Thoracic aorta (tissue), 2 donors: ENCODE measurements around the gene LRP6. TPM values are rescaled to one million over a fixed set of nuclear protein-coding genes. Genes with fewer than 3 reads are reported as not detected.

ENCODE experiments used
- ATAC-seq: fragments of 150-250 bp; one replicate; pipeline ENCODE4 v1.8.0; 2017; ENCODE audit warnings: low read depth; ENCODE audit not compliant: insufficient number of reproducible peaks, low FRiP score
- DNase-seq: peaks from one replicate; pipeline ENCODE4 v3.0.0-alpha.2; 2020; ENCODE audit warnings: low spot score
- H3K27ac ChIP-seq, 2 donors: fragments of 200-600 bp; sonication (generic); 1 replicate in 1 of 2; 2 replicates in 1 of 2; pipeline ENCODE4 v1.5.1; 2016; ENCODE audit warnings: mild to moderate bottlenecking in 2 of 2, moderate library complexity in 2 of 2
- H3K27me3 ChIP-seq: fragments of 200-600 bp; sonication (generic); replicated peaks from 2 replicates; pipeline ENCODE4 v1.6.0; 2016; ENCODE audit warnings: mild to moderate bottlenecking; ENCODE audit not compliant: insufficient read depth
- H3K36me3 ChIP-seq: fragments of 200-600 bp; sonication (generic); one replicate; pipeline ENCODE4 v1.5.1; 2016
- H3K4me1 ChIP-seq, 2 donors: fragments of 200-600 bp; sonication (generic); 1 replicate in 1 of 2; 2 replicates in 1 of 2; pipeline versions ENCODE4 v1.5.1 to v1.6.0; 2016; ENCODE audit warnings: low read depth in 2 of 2, mild to moderate bottlenecking in 1 of 2; ENCODE audit not compliant: control insufficient read depth in 1 of 2
- H3K4me3 ChIP-seq: fragments of 200-600 bp; sonication (generic); 2 replicates; pipeline ENCODE4 v1.5.1; 2016; ENCODE audit warnings: mild to moderate bottlenecking
- H3K9me3 ChIP-seq: fragments of 200-600 bp; sonication (generic); 2 replicates; pipeline ENCODE4 v1.5.1; 2016
- CTCF ChIP-seq: fragments of 200-600 bp; sonication (generic); IDR thresholded peaks from one replicate; pipeline ENCODE4 v1.5.1; 2019; ENCODE audit warnings: antibody characterized with exemption
- total RNA-seq, 2 donors: library from RNA; depleted of rRNA; stranded (reverse); fragments of >200 nt; gene quantifications; one replicate each; pipeline versions ENCODE4 v1.1.0 to v1.2.3, GENCODE V29; 2016

Gene LRP6
- total RNA-seq, 2 donors from 2014 or later: 39.9 to 41.5 TPM

- ATAC-seq (no peak), DNase-seq (no peak)
- Histone ChIP-seq H3K4me3 (no peak overlapping the region), H3K27ac (no peak overlapping the region), H3K4me1 (no peaks in the 10 kb centered on the region), H3K9me3 (no peaks in the 10 kb centered on the region), H3K27me3 (no peaks in the 10 kb centered on the region), H3K36me3 (no peaks in the 10 kb centered on the region)
- TF ChIP-seq CTCF: no peak
Measured at GRCh38 chr12:12069821-12070548, 196.9 kb downstream of the LRP6 start.

- Histone ChIP-seq H3K36me3 (no peaks in the 10 kb centered on the region), H3K27me3 (no peaks in the 10 kb centered on the region), H3K4me1 (no peaks in the 10 kb centered on the region), H3K27ac (no peak overlapping the region), H3K4me3 (no peak overlapping the region), H3K9me3 (no peaks in the 10 kb centered on the region)
- ATAC-seq: no peak
- no peak for TF ChIP-seq CTCF
- no peak for DNase-seq
Measured at GRCh38 chr12:12068751-12069150, 198.1 kb downstream of the LRP6 start.

Other genes starting within 250 kb of the LRP6 start
- gene BCL2L14, start 196.1 kb downstream of the LRP6 start, total RNA-seq: under 1 TPM in 1 of 2 donors, not detected in 1; 0.85 TPM
- gene MANSC1, start 83.2 kb upstream of the LRP6 start, total RNA-seq: 10 to 100 TPM; 36.6 to 38.1 TPM
- gene BORCS5, start 90.0 kb upstream of the LRP6 start, total RNA-seq: 10 to 100 TPM; 20.6 to 27.1 TPM